Fibroblast of pulmonary artery (primary cell): ENCODE measurements around the gene SYDE1.
A peak's percentile ranks its signal among the peaks of the same experiment; 100 is the strongest.

ENCODE experiments used
- DNase-seq: peaks from one replicate; pipeline ENCODE4 v3.0.0-alpha.2; 2010; ENCODE audit warnings: low read depth
- H3K4me3 ChIP-seq: replicated peaks from 2 replicates; pipeline ENCODE4 v1.5.1; 2011; ENCODE audit warnings: low read depth, mild to moderate bottlenecking, control low read depth, low read length, moderate library complexity
- TF ChIP-seq, protein P1 (sequence below): IDR thresholded peaks from 2 replicates; pipeline ENCODE4 v1.5.1; 2011; ENCODE audit warnings: mild to moderate bottlenecking, control low read depth, low read length, inconsistent platforms; ENCODE audit errors: missing control alignments

Gene SYDE1

GRCh38 chr19:15099017-15099582, 8.1 kb upstream of the SYDE1 start:
- DNase-seq: no peak
- no peak overlapping the region for H3K4me3 ChIP-seq
- TF ChIP-seq, protein P1, sequence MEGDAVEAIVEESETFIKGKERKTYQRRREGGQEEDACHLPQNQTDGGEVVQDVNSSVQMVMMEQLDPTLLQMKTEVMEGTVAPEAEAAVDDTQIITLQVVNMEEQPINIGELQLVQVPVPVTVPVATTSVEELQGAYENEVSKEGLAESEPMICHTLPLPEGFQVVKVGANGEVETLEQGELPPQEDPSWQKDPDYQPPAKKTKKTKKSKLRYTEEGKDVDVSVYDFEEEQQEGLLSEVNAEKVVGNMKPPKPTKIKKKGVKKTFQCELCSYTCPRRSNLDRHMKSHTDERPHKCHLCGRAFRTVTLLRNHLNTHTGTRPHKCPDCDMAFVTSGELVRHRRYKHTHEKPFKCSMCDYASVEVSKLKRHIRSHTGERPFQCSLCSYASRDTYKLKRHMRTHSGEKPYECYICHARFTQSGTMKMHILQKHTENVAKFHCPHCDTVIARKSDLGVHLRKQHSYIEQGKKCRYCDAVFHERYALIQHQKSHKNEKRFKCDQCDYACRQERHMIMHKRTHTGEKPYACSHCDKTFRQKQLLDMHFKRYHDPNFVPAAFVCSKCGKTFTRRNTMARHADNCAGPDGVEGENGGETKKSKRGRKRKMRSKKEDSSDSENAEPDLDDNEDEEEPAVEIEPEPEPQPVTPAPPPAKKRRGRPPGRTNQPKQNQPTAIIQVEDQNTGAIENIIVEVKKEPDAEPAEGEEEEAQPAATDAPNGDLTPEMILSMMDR: no peak

DNA sequence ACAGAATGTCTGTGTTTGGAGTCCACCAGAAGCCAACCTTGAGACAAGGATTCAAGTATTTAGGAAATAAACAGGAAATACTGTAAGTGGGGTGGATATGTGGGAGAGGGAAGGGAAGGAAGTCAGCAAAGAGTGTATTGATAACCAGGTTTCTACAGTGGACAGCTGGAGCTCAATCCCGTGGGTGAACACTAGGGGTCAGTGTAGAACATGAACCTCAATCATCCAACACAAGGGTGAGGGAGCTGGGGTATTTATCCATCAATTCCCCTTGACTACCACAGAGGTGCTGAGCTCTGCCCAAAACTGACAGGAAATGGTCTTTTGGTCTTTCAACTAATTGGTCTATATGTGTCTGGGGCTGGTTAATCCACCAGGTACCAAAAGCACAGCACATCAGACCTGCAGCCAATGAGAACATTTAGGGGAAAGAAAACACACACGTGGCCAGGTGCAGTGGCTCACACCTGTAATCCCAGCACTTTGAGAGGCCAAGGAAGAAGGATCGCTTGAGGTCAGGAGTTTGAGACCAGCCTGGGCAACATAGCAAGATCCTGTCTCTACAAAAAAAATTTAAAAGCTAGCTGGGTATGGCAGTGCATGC, 5.6 kb upstream of the SYDE1 start:
- peak; percentile 69 for DNase-seq
- TF ChIP-seq, protein P1: peak; percentile 88
- H3K4me3 ChIP-seq: no peak overlapping the region

- H3K4me3 ChIP-seq: no peak overlapping the region
- TF ChIP-seq, protein P1: no peak
- no peak for DNase-seq
Measured at GRCh38 chr19:15104003-15104402, 3.2 kb upstream of the SYDE1 start.

DNA sequence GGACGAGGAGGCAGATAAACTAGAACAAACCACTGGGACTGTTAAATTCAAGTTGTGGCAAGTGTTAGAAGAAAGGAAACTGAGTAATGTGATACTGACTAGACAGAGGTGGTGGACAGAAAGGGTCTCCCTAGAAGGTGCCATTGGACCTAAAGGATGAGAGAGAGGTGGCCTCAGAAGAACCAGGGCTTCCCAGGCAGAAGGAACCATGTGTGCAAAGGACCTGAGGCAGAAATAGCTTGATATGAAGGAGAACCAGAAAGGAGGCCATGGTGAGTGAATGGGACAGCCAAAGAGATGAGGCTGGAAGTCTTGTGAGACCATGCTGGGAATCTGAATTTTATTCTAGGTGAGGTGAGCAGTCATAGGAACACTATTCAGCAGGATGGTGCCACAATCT, 2.8 kb upstream of the SYDE1 start:
- DNase-seq: no peak
- TF ChIP-seq, protein P1: no peak
- H3K4me3 ChIP-seq: no peak overlapping the region

DNA sequence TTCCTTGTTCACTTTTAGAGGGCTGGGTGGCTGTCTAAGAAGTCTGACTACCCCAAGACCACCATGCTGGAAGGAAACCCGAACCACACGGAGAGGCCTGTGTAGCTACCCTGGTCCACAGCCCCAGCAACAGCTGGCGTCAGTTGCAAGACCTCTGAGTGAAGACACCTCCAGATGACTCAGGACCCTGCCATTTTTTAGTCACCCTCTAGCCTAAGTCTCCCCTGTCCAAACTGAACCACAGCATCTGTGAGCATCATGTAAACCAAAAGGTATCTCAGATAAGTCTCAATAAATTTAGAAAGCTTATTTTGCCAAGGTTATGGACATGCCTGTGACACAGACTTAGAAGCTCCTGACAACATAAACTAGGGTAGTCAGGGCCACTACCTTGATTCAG, 2.2 kb upstream of the SYDE1 start:
- DNase-seq: no peak
- H3K4me3 ChIP-seq: no peak overlapping the region
- TF ChIP-seq, protein P1: no peak

- H3K4me3 ChIP-seq: peak overlapping the region; percentile 81
- no peak for DNase-seq
- TF ChIP-seq, protein P1: no peak
Measured at GRCh38 chr19:15108145-15108844, 1.1 kb downstream of the SYDE1 start.
